ENCODE measurements around the gene GNB3.
A peak's percentile ranks its signal among the peaks of the same experiment; 100 is the strongest.
"Not testable (repeated sequence)": the region's sequence is repeated elsewhere in the genome, so short reads cannot be mapped to it uniquely, and the experiment has no call there.

Gene GNB3

GRCh38 chr12:6884539-6884938 is 43.8 kb downstream of the GNB3 start:
- Histone ChIP-seq H3K4me2 (no peak overlapping the region), H3K9me3 (replicated peaks in 1 of 11) (no peaks in the 10 kb centered on the region), H3K9ac (no peak overlapping the region), H3K4me3 (no peak overlapping the region), H4K20me1 (no peaks in the 10 kb centered on the region), H3K4me1 (peaks cover 0 to 39% (median 10%) of the 10 kb centered on the region in 10 experiments; a peak in 12 of 20 replicates), H3K27ac (no peak overlapping the region), H3K27me3 (no peaks in the 10 kb centered on the region), H3K36me3 (peaks cover 16 to 42% (median 28%) of the 10 kb centered on the region in 11 experiments; a peak in 21 of 22 replicates)
- TF ChIP-seq Cebpa-rat (IDR thresholded peaks at IDR 0.05) = no peak

- not testable (repeated sequence) for H3K9me3 ChIP-seq (replicated peaks in 1 of 11); H4K20me1 ChIP-seq; H3K27me3 ChIP-seq; H3K9ac ChIP-seq; H3K27ac ChIP-seq; H3K4me2 ChIP-seq; H3K4me3 ChIP-seq
- H3K4me1 ChIP-seq = peaks cover 11 to 52% (median 25%) of the 10 kb centered on the region in 10 experiments
- H3K36me3 ChIP-seq = peaks cover 16 to 40% (median 28%) of the 10 kb centered on the region in 11 experiments; a peak in 21 of 22 replicates
Observed at GRCh38 chr12:6886206-6886999, 45.7 kb downstream of the GNB3 start.

- H3K36me3 ChIP-seq = peaks cover 16 to 33% (median 28%) of the 10 kb centered on the region in 11 experiments; a peak in 21 of 22 replicates
- no peak for TF ChIP-seq Cebpa-rat (IDR thresholded peaks at IDR 0.05)
- peak overlapping the region in 4 of 11 experiments; percentile 10 to 57 (median 36); a peak in 6 of 22 replicates for H3K4me2 ChIP-seq
- no peak overlapping the region for H3K4me3 ChIP-seq
- H3K27ac ChIP-seq = peak overlapping the region in 1 of 11 experiments; percentile 7; a peak in 1 of 22 replicates
- no peak overlapping the region for H3K9ac ChIP-seq
- no peaks in the 10 kb centered on the region for H4K20me1 ChIP-seq
- no peaks in the 10 kb centered on the region; a peak in 1 of 22 replicates for H3K9me3 ChIP-seq (replicated peaks in 1 of 11)
- peaks cover 18 to 63% (median 34%) of the 10 kb centered on the region in 10 experiments for H3K4me1 ChIP-seq
- no peaks in the 10 kb centered on the region for H3K27me3 ChIP-seq
Observed at GRCh38 chr12:6887460-6887859, 46.7 kb downstream of the GNB3 start.

GRCh38 chr12:6888360-6888759 is 47.6 kb downstream of the GNB3 start:
- no peaks in the 10 kb centered on the region for H4K20me1 ChIP-seq
- H3K27ac ChIP-seq = peak overlapping the region in 1 of 11 experiments; percentile 97; a peak in 3 of 22 replicates

GRCh38 chr12:6888794-6889193 is 48.1 kb downstream of the GNB3 start:
- not testable (repeated sequence) for H4K20me1 ChIP-seq; H3K9ac ChIP-seq; H3K27me3 ChIP-seq; H3K9me3 ChIP-seq (replicated peaks in 1 of 11); H3K4me3 ChIP-seq
- H3K4me2 ChIP-seq = peak overlapping the region in 2 of 11 experiments; percentile 34 to 57; a peak in 2 of 22 replicates
- H3K4me1 ChIP-seq = peaks cover 18 to 64% (median 35%) of the 10 kb centered on the region in 10 experiments
- peaks cover 13 to 23% (median 20%) of the 10 kb centered on the region in 11 experiments; a peak in 21 of 22 replicates for H3K36me3 ChIP-seq
- peak overlapping the region in 2 of 11 experiments; percentile 97; a peak in 4 of 22 replicates for H3K27ac ChIP-seq

More at GRCh38 chr12:6888360-6888759, 47.6 kb downstream of the GNB3 start:
- H3K4me1 ChIP-seq = peaks cover 18 to 64% (median 35%) of the 10 kb centered on the region in 10 experiments
- peaks cover 16 to 28% (median 24%) of the 10 kb centered on the region in 11 experiments; a peak in 21 of 22 replicates for H3K36me3 ChIP-seq
- no peak overlapping the region for H3K4me3 ChIP-seq
- H3K9me3 ChIP-seq (replicated peaks in 1 of 11) = no peaks in the 10 kb centered on the region; a peak in 1 of 22 replicates
- no peak for TF ChIP-seq Cebpa-rat (IDR thresholded peaks at IDR 0.05)
- no peak overlapping the region for H3K9ac ChIP-seq
- H3K4me2 ChIP-seq = peak overlapping the region in 4 of 11 experiments; percentile 10 to 57 (median 40); a peak in 6 of 22 replicates
- no peaks in the 10 kb centered on the region for H3K27me3 ChIP-seq

- peaks cover 18 to 64% (median 35%) of the 10 kb centered on the region in 10 experiments for H3K4me1 ChIP-seq
- H3K9ac ChIP-seq = peak overlapping the region in 10 of 11 experiments; percentile 68 to 89 (median 78); a peak in 21 of 22 replicates
- not testable (repeated sequence) for H3K27me3 ChIP-seq; H4K20me1 ChIP-seq; H3K9me3 ChIP-seq (replicated peaks in 1 of 11)
- peaks cover 2 to 12% (median 8%) of the 10 kb centered on the region in 11 experiments; a peak in 16 of 22 replicates for H3K36me3 ChIP-seq
- peak overlapping the region; percentile 72 to 86 (median 79) for H3K4me2 ChIP-seq
- TF ChIP-seq Cebpa-rat (IDR thresholded peaks at IDR 0.05) = 0 out of 22 replicates have a peak, but pooled peaks of 1 of the 11 experiments have one; percentile 38
- peak overlapping the region; percentile 81 to 98 (median 93); a peak in 21 of 22 replicates for H3K27ac ChIP-seq
- peak overlapping the region in 6 of 10 experiments; percentile 38 to 61 (median 44); a peak in 8 of 20 replicates for H3K4me3 ChIP-seq
Observed at GRCh38 chr12:6889775-6890573, 49.2 kb downstream of the GNB3 start.

GRCh38 chr12:6890789-6891645 is 50.3 kb downstream of the GNB3 start:
- H3K27ac ChIP-seq = peak overlapping the region; percentile 81 to 98 (median 93)

GRCh38 chr12:6891646-6892001 is 50.9 kb downstream of the GNB3 start:
- H3K9me3 ChIP-seq (replicated peaks in 1 of 11) = no peaks in the 10 kb centered on the region; a peak in 1 of 22 replicates
- TF ChIP-seq Cebpa-rat (IDR thresholded peaks at IDR 0.05) = no peak
- H3K9ac ChIP-seq = peak overlapping the region; percentile 78 to 89 (median 83)
- H4K20me1 ChIP-seq = no peaks in the 10 kb centered on the region
- peaks cover 0 to 5% (median 0%) of the 10 kb centered on the region in 11 experiments; a peak in 2 of 22 replicates for H3K36me3 ChIP-seq
- peaks cover 18 to 55% (median 35%) of the 10 kb centered on the region in 10 experiments for H3K4me1 ChIP-seq
- peak overlapping the region; percentile 71 to 92 (median 82) for H3K4me2 ChIP-seq
- H3K27ac ChIP-seq = peak overlapping the region; percentile 79 to 98 (median 92)
- no peaks in the 10 kb centered on the region for H3K27me3 ChIP-seq
- peak overlapping the region; percentile 42 to 64 (median 55) for H3K4me3 ChIP-seq

More at GRCh38 chr12:6890789-6891645, 50.3 kb downstream of the GNB3 start:
- no peaks in the 10 kb centered on the region for H4K20me1 ChIP-seq
- no peaks in the 10 kb centered on the region; a peak in 1 of 22 replicates for H3K9me3 ChIP-seq (replicated peaks in 1 of 11)
- no peaks in the 10 kb centered on the region for H3K27me3 ChIP-seq
- peak overlapping the region; percentile 78 to 89 (median 83) for H3K9ac ChIP-seq
- peak; percentile 91 to 99 (median 98) for TF ChIP-seq Cebpa-rat (IDR thresholded peaks at IDR 0.05)
- peak overlapping the region; percentile 75 to 92 (median 86) for H3K4me2 ChIP-seq
- peaks cover 18 to 58% (median 35%) of the 10 kb centered on the region in 10 experiments for H3K4me1 ChIP-seq
- H3K36me3 ChIP-seq = peaks cover 0 to 5% (median 0%) of the 10 kb centered on the region in 11 experiments; a peak in 2 of 22 replicates
- H3K4me3 ChIP-seq = peak overlapping the region; percentile 42 to 64 (median 55)

- not testable (repeated sequence) for H3K36me3 ChIP-seq; H4K20me1 ChIP-seq; H3K9ac ChIP-seq; H3K9me3 ChIP-seq (replicated peaks in 1 of 11); H3K4me3 ChIP-seq; H3K27me3 ChIP-seq; H3K27ac ChIP-seq
- H3K4me1 ChIP-seq = peaks cover 18 to 46% (median 30%) of the 10 kb centered on the region in 10 experiments
- H3K4me2 ChIP-seq = peak overlapping the region in 1 of 11 experiments; percentile 79; a peak in 1 of 22 replicates
Observed at GRCh38 chr12:6892683-6893082, 52.0 kb downstream of the GNB3 start.
